GM12878 (cell line): ENCODE results near the gene ELAVL1.
A peak's percentile ranks its signal among the peaks of the same experiment; 100 is the strongest.

ENCODE experiments used
- BCL3 ChIP-seq: IDR thresholded peaks from 2 replicates; pipeline ENCODE4 v1.6.1; 2011; ENCODE audit warnings: borderline replicate concordance, low read depth, mild to moderate bottlenecking, moderate library complexity, low read length; ENCODE audit not compliant: insufficient read depth, poor library complexity, severe bottlenecking
- BRCA1 ChIP-seq: IDR thresholded peaks from 2 replicates; pipeline ENCODE4 v1.6.1; 2011; ENCODE audit warnings: low read depth, low read length, improper control_type of control experiment
- CHD2 ChIP-seq: IDR thresholded peaks from 2 replicates; pipeline ENCODE4 v1.6.1; 2011; ENCODE audit warnings: low read depth, low read length, improper control_type of control experiment, borderline replicate concordance
- EP300 ChIP-seq, 2 experiments: fragments of 150-350 bp in 1 of 2; IDR thresholded peaks; 2 replicates each; pipeline ENCODE4 v1.6.1; 2011 to 2012; ENCODE audit warnings: low read depth in 2 of 2, low read length in 2 of 2, borderline replicate concordance in 1 of 2, improper control_type of control experiment in 1 of 2, inconsistent platforms in 1 of 2; ENCODE audit not compliant: control insufficient read depth in 1 of 2
- GABPA ChIP-seq: IDR thresholded peaks from 2 replicates; pipeline ENCODE4 v1.6.1; 2014; ENCODE audit warnings: antibody characterized with exemption, low read depth, mild to moderate bottlenecking, inconsistent platforms
- POLR2A ChIP-seq: IDR thresholded peaks from 2 replicates; pipeline ENCODE4 v1.6.1; 2011; ENCODE audit warnings: low read depth, mild to moderate bottlenecking, low read length
- POLR2AphosphoS5 ChIP-seq: IDR thresholded peaks from 2 replicates; pipeline ENCODE4 v1.6.1; 2011; ENCODE audit warnings: mild to moderate bottlenecking, low read length, inconsistent platforms
- PRDM15 ChIP-seq: fragments of 450-650 bp; formaldehyde crosslinking; IDR thresholded peaks from 2 replicates; pipeline ENCODE4 v1.4.0; 2020; ENCODE audit warnings: mild to moderate bottlenecking, moderate library complexity
- SMC3 ChIP-seq: IDR thresholded peaks from 2 replicates; pipeline ENCODE4 v1.6.1; 2011; ENCODE audit warnings: low read length, improper control_type of control experiment, borderline replicate concordance
- YY1 ChIP-seq: IDR thresholded peaks from 2 replicates; pipeline ENCODE4 v1.6.1; 2011; ENCODE audit warnings: low read depth, mild to moderate bottlenecking, low read length
- ZNF274 ChIP-seq: IDR thresholded peaks from one replicate; pipeline ENCODE4 v1.8.0; 2011; ENCODE audit not compliant: insufficient read length, insufficient read depth
- TF ChIP-seq, protein P1 (sequence below), 3 experiments: IDR thresholded peaks in 2 of 3; conservative IDR thresholded peaks in 1 of 3; 2 replicates each; pipeline ENCODE4 v1.5.1; 2011; ENCODE audit warnings: low read depth in 3 of 3, low read length in 3 of 3, mild to moderate bottlenecking in 3 of 3, control low read depth in 2 of 3, moderate library complexity in 2 of 3, inconsistent platforms in 1 of 3, mixed read lengths in 1 of 3; ENCODE audit not compliant: control insufficient read depth in 2 of 3, insufficient read depth in 1 of 3; ENCODE audit errors: extremely low read depth in 1 of 3

DNA sequence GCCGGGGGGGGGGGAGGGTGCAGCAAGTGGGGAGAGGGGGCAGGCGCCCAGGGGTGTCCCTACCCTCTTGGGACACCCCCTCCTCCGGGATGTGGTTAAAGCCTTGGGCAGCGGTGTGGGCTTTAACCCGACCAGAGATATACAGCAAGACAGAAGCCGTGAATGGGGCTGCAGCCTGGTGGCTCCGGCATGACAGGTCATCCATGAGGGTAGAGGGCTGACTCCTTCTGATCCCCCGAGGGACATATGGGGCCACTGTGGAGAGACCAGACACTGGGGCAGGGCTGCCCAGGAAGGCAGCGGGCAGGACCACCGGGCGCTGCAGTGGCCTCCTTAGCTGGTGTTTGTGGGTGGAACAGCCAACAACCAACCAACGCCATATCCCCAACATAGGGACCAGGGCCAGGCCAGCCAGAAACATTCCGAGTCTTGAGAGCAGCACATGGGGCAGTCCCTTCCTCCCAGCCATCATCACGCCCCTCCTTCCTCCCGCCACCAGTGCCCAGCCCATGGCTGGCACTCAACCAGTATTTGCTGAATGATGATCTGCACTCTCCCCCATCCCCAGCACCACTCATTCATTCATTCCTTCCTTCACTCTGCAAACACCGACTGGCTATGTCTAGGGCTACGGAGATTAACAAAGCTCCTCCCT is 18.2 kb downstream of the ELAVL1 start:
- TF ChIP-seq, protein P1, sequence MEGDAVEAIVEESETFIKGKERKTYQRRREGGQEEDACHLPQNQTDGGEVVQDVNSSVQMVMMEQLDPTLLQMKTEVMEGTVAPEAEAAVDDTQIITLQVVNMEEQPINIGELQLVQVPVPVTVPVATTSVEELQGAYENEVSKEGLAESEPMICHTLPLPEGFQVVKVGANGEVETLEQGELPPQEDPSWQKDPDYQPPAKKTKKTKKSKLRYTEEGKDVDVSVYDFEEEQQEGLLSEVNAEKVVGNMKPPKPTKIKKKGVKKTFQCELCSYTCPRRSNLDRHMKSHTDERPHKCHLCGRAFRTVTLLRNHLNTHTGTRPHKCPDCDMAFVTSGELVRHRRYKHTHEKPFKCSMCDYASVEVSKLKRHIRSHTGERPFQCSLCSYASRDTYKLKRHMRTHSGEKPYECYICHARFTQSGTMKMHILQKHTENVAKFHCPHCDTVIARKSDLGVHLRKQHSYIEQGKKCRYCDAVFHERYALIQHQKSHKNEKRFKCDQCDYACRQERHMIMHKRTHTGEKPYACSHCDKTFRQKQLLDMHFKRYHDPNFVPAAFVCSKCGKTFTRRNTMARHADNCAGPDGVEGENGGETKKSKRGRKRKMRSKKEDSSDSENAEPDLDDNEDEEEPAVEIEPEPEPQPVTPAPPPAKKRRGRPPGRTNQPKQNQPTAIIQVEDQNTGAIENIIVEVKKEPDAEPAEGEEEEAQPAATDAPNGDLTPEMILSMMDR (IDR thresholded peaks at IDR 0.05 in 2 of 3, conservative IDR thresholded peaks at IDR 0.05 in 1 of 3; ENCODE audit: control insufficient read depth in 2 of 3, extremely low read depth in 1 of 3, insufficient read depth in 1 of 3, low read depth in 3 of 3, low read length in 3 of 3) = no peak
- no peak for TF ChIP-seq EP300 (IDR thresholded peaks at IDR 0.05; ENCODE audit: borderline replicate concordance in 1 of 2, control insufficient read depth in 1 of 2, low read depth in 2 of 2, low read length in 2 of 2)
- TF ChIP-seq YY1 = no peak
- no peak for TF ChIP-seq BRCA1
- no peak for TF ChIP-seq SMC3
- TF ChIP-seq ZNF274 = no peak
- no peak for TF ChIP-seq PRDM15 (CRISPR knock-in tag)
- TF ChIP-seq CHD2 = no peak
- TF ChIP-seq POLR2AphosphoS5 = peak; percentile 7; the same call in 1 of the 2 replicates
- no peak for TF ChIP-seq POLR2A
- TF ChIP-seq BCL3 = no peak
- no peak for TF ChIP-seq GABPA
